ENCODE results near the gene NUDT22. TPM values are rescaled to one million over a fixed set of nuclear protein-coding genes. Genes with fewer than 3 reads are reported as not detected.

Gene NUDT22
- total and polyA plus RNA-seq, 2 of the 8 experiments (the other 6 are each of a cell fraction or from before 2014, with no cell fraction given) = 43.4 to 69.0 TPM

GRCh38 chr11:64246871-64247728 is 21.0 kb downstream of the NUDT22 start, which contains the start of gene PPP1R14B:
Gene PPP1R14B, minus strand, starts transcription at chr11:64246943. Its CDS starts 270 bp downstream, at chr11:64246673.
- peak within 1 kb of the TSS; percentile 56 to 99 (median 90) for H3K4me3 ChIP-seq (ENCODE audit: extremely low read depth in 1 of 4, insufficient read depth in 2 of 4, low read depth in 3 of 4, low read length in 4 of 4)
- peak within 1 kb of the TSS; percentile 73 to 99 for H3K4me2 ChIP-seq (ENCODE audit: insufficient read depth in 1 of 2, low read depth in 2 of 2, low read length in 2 of 2)
- DNase-seq (ENCODE audit: low read depth in 1 of 2, low spot score in 2 of 2) = peak in 1 of 2 experiments; percentile 94
- H3K23me2 ChIP-seq (ENCODE audit: low read depth, low read length) = peaks cover 20% of the 10 kb centered on the region
- peak within 1 kb of the TSS; percentile 70 for H4K5ac ChIP-seq (ENCODE audit: insufficient read length, low read depth, low read length)
- H3K18ac ChIP-seq (ENCODE audit: extremely low read depth, low read length) = peak within 1 kb of the TSS; percentile 86
- no peak for FAIRE-seq
- peak within 1 kb of the TSS; percentile 73 for H3K4ac ChIP-seq (replicated peaks; ENCODE audit: insufficient read length, low read depth, low read length)
- CTCF ChIA-PET (ENCODE audit: partially characterized antibody) = interaction anchor here (1.1 to 10.0 kb wide), 9 partner anchors 9 to 94 kb away, joined by 3 to 102 read pairs (median 5); partner anchors contain the start of genes CATSPERZ, ESRRA, NUDT22 and TRPT1
- peak within 1 kb of the TSS; percentile 95 for H3K56ac ChIP-seq (replicated peaks; ENCODE audit: insufficient read length, low read depth, low read length)
- H2BK12ac ChIP-seq (ENCODE audit: low read depth, low read length) = peak within 1 kb of the TSS; percentile 94; the same call in 1 of the 2 replicates
- H3K9ac ChIP-seq (replicated peaks in 1 of 4; ENCODE audit: extremely low read depth in 1 of 4, low read depth in 3 of 4, low read length in 3 of 4) = peak within 1 kb of the TSS; percentile 66 to 74 (median 71)
- peaks cover 6 to 26% of the 10 kb centered on the region in 2 experiments; a peak in 3 of 4 replicates for H3K79me2 ChIP-seq (ENCODE audit: control insufficient read depth in 1 of 2, insufficient read depth in 2 of 2, low read length in 2 of 2)
- H3K27ac ChIP-seq (ENCODE audit: low read depth, low read length) = peak within 1 kb of the TSS; percentile 61
- no peaks in the 10 kb centered on the region for H3K27me3 ChIP-seq (replicated peaks in 1 of 4; ENCODE audit: control insufficient read depth in 3 of 4, extremely low read depth in 1 of 4, insufficient read depth in 3 of 4, low read length in 3 of 4)
- peaks cover 0 to 16% of the 10 kb centered on the region in 2 experiments for H4K20me1 ChIP-seq (replicated peaks in 1 of 2; ENCODE audit: control insufficient read depth in 1 of 2, insufficient read depth in 2 of 2, low read length in 2 of 2)
- H3K14ac ChIP-seq (ENCODE audit: insufficient read length) = no peak within 1 kb of the TSS
- peak within 1 kb of the TSS; percentile 84; the same call in 1 of the 2 replicates for H2AK5ac ChIP-seq (ENCODE audit: low read depth, low read length)
- peak within 1 kb of the TSS; percentile 18 for H2BK120ac ChIP-seq (replicated peaks; ENCODE audit: low read depth, low read length)
- peak within 1 kb of the TSS; percentile 79 for H4K91ac ChIP-seq (replicated peaks; ENCODE audit: insufficient read length, low read length)
- H3K79me1 ChIP-seq (ENCODE audit: low read depth, low read length) = peaks cover 6% of the 10 kb centered on the region
- POLR2A ChIA-PET (ENCODE audit: partially characterized antibody) = interaction anchor here (0.6 to 13.1 kb wide), 16 partner anchors 8 to 367 kb away, joined by 3 to 352 read pairs (median 10); partner anchors contain the start of genes BAD, DNAJC4, ESRRA and FERMT3
- WGBS, 2 experiments (ENCODE audit: extremely low coverage in 1 of 2, insufficient coverage in 1 of 2, insufficient read length in 1 of 2, insufficient replicate concordance in 2 of 2, low coverage in 1 of 2, low lambda C conversion rate in 2 of 2, missing lambda C conversion rate in 1 of 2) = 3% methylated on average over 40 of the region's 74 CpGs; no CpG with 5 or more reads in 1 of the 2 experiments
- peak within 1 kb of the TSS; percentile 87 for H4K8ac ChIP-seq (ENCODE audit: extremely low read depth, insufficient read depth, low read length)
- peak within 1 kb of the TSS; percentile 99 for H2BK5ac ChIP-seq (ENCODE audit: low read depth, low read length)
- H3K9me3 ChIP-seq (ENCODE audit: insufficient read depth in 2 of 2, low read depth in 1 of 2, low read length in 1 of 2) = no peaks in the 10 kb centered on the region
- peaks cover 0 to 17% (median 4%) of the 10 kb centered on the region in 4 experiments; a peak in 4 of 8 replicates for H3K36me3 ChIP-seq (ENCODE audit: control insufficient read depth in 2 of 4, insufficient read depth in 4 of 4, low read length in 3 of 4)
- H2AFZ ChIP-seq (ENCODE audit: low read length) = no peak within 1 kb of the TSS
- H3K4me1 ChIP-seq (replicated peaks in 1 of 4; ENCODE audit: control insufficient read depth in 3 of 4, insufficient read depth in 4 of 4, low read length in 3 of 4) = peaks cover 0 to 48% (median 35%) of the 10 kb centered on the region in 4 experiments; a peak in 6 of 7 replicates
- peak within 1 kb of the TSS; percentile 95; the same call in 1 of the 2 replicates for H2BK15ac ChIP-seq (ENCODE audit: low read length)
- H2BK20ac ChIP-seq (ENCODE audit: low read length) = 0 out of 2 replicates have a peak within 1 kb of the TSS, but pooled peaks have one; percentile 21
- H3K23ac ChIP-seq (ENCODE audit: insufficient read length) = no peak within 1 kb of the TSS
- peak; percentile 99 for TF ChIP-seq SAP30 (IDR thresholded peaks at IDR 0.05; ENCODE audit: insufficient read depth, insufficient replicate concordance, low read length)

Measured in H1 (cell line).